ENCODE data around the gene GALNT15.

- TF ChIP-seq CTCF (IDR thresholded peaks at IDR 0.05) (no peak), POLR2A (IDR thresholded peaks at IDR 0.05) (no peak)
Observed at GRCh38 chr3:16241225-16241624, 66.7 kb downstream of the GALNT15 start.

All from Peyer's patch (tissue), 4 donors.